ENCODE results near the gene HPGDS.

Gene HPGDS

DNA sequence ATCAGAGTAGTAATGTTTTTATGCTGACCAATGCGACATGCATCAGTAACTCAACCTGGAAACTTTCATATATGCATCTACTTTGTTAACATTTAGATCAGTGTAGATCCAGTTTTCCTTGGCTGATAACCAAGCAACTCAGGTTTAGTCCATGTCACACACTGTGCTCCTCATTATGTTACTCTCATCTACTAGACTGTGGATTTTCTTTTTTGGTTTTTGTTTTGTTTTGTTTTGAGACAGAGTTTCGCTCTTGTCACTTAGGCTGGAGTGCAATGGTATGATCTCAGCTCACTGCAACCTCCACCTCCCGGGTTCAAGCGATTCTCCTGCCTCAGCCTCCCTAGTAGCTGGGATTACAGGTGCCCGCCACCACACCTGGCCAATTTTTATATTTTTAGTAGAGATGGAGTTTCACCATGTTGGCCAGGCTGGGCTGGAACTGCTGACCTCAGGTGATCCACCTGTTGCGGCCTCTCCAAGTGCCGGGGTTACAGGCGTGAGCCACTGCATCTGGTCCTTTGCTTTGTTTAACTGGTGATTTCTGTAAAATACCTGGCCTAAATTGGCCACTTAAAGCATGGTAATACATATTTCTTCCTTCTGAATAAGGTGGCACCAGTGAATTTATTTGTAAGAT is 86.4 kb downstream of the HPGDS start:
- DNase-seq (ENCODE audit: low read depth in 2 of 2), result no peak

GRCh38 chr4:94253036-94253435 is 89.6 kb downstream of the HPGDS start:
- no peak for DNase-seq (ENCODE audit: low read depth in 2 of 2)

DNA sequence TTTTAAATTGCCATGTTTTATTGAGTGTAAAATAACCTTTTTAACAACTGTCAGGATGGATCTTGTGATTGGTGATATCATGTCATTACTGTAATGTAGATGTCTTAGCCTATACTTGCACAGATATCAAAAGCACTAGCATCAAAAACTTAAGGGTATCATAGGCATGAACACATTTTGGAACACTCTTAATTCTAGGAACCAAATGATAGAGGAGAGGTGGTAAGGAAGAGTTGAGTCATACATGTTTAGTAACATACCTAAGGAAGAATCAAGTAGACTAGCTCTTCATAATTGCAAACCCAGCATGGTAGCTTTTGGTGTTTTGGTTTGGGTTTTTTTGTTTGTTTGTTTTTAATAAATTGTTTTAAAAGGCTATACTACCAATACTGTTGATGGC is 91.5 kb downstream of the HPGDS start:
- no peak for DNase-seq (ENCODE audit: low read depth in 2 of 2)
